SK-N-MC (cell line): ENCODE results near the gene NDUFAF5.

Experiments used
- EZH2 ChIP-seq: fragments of 200-600 bp; sonication (generic); IDR thresholded peaks from one replicate; pipeline ENCODE4 v1.6.1; 2017; ENCODE audit warnings: antibody characterized with exemption
- POLR2AphosphoS5 ChIP-seq: IDR thresholded peaks from 2 replicates; pipeline ENCODE4 v1.6.1; 2012; ENCODE audit warnings: mild to moderate bottlenecking, low read depth, low read length, borderline replicate concordance

- TF ChIP-seq EZH2: no peak
- no peak for TF ChIP-seq POLR2AphosphoS5
Measured at GRCh38 chr20:13749811-13750210, 35.0 kb upstream of the NDUFAF5 start.
